Measurements from ENCODE around the gene PHLPP1.
"Not testable (repeated sequence)": the region's sequence is repeated elsewhere in the genome, so short reads cannot be mapped to it uniquely, and the experiment has no call there.

The PHLPP1 gene

GRCh38 chr18:62899534-62899933, 184.2 kb downstream of the PHLPP1 start:
- DNase-seq: no peak

GRCh38 chr18:62900132-62900883, 185.0 kb downstream of the PHLPP1 start:
- no peak for DNase-seq

- no peak for DNase-seq
Observed at GRCh38 chr18:62902776-62903175, 187.4 kb downstream of the PHLPP1 start.

- no peak for DNase-seq
Observed at GRCh38 chr18:62904396-62905285, 189.3 kb downstream of the PHLPP1 start.

GRCh38 chr18:62912885-62913284, 197.5 kb downstream of the PHLPP1 start:
- DNase-seq: no peak

GRCh38 chr18:62913824-62914223, 198.5 kb downstream of the PHLPP1 start:
- not testable (repeated sequence) for DNase-seq

GRCh38 chr18:62914871-62915392, 199.6 kb downstream of the PHLPP1 start:
- DNase-seq: no peak

- DNase-seq: no peak
Observed at GRCh38 chr18:62918361-62918760, 203.0 kb downstream of the PHLPP1 start.

GRCh38 chr18:62919109-62919838, 203.9 kb downstream of the PHLPP1 start:
- DNase-seq: no peak

- no peak for DNase-seq
Observed at GRCh38 chr18:62925031-62925688, 209.8 kb downstream of the PHLPP1 start.

GRCh38 chr18:62928326-62928725, 213.0 kb downstream of the PHLPP1 start:
- no peak for DNase-seq

GRCh38 chr18:62933261-62933887, 218.0 kb downstream of the PHLPP1 start:
- DNase-seq: no peak

GRCh38 chr18:62935994-62936393, 220.7 kb downstream of the PHLPP1 start:
- DNase-seq: no peak

GRCh38 chr18:62937065-62937464, 221.7 kb downstream of the PHLPP1 start:
- DNase-seq: no peak

- DNase-seq: no peak
Observed at GRCh38 chr18:62938006-62938405, 222.7 kb downstream of the PHLPP1 start.

GRCh38 chr18:62938487-62938886, 223.1 kb downstream of the PHLPP1 start:
- DNase-seq: no peak

- DNase-seq: no peak
Observed at GRCh38 chr18:62939433-62939832, 224.1 kb downstream of the PHLPP1 start.

GRCh38 chr18:62939926-62940325, 224.6 kb downstream of the PHLPP1 start:
- no peak for DNase-seq

- DNase-seq: no peak
Observed at GRCh38 chr18:62942578-62942977, 227.2 kb downstream of the PHLPP1 start.

GRCh38 chr18:62944454-62944853, 229.1 kb downstream of the PHLPP1 start:
- no peak for DNase-seq

GRCh38 chr18:62948788-62949187, 233.4 kb downstream of the PHLPP1 start:
- DNase-seq: no peak

- DNase-seq: no peak
Observed at GRCh38 chr18:62950246-62950645, 234.9 kb downstream of the PHLPP1 start.

Data from NCI-H1436 treated with DMSO at 0.1 percent for 48 hours (cell line).